Activated naive CD8-positive, alpha-beta T cell treated with anti-CD3 and anti-CD28 coated beads, Interleukin-2, amount 10 ng/mL, durations not matched to agents 7 days and 5 days (primary cell): ENCODE results near the gene MLF2. TPM values are rescaled to one million over a fixed set of nuclear protein-coding genes. Genes with fewer than 3 reads are reported as not detected.

Source experiments
- ATAC-seq: fragments of 150-1000 bp; cut with Tn5 transposase; one replicate; pipeline ENCODE4 v1.10.0; 2021; ENCODE audit warnings: low read depth, moderate library complexity
- POLR2A ChIA-PET: fragments of 350-600 bp; sonication (Branson Sonifier 250); formaldehyde crosslinking; loops from one replicate; lab custom pipeline; 2021; ENCODE audit warnings: antibody characterized with exemption; lab: Charles Lee
- DNase-seq: peaks from one replicate; pipeline ENCODE4 v3.0.0; 2021
- H3K27ac Mint-ChIP-seq: one replicate; pipeline ENCODE4 v1.8.0; 2022; ENCODE audit warnings: mild to moderate bottlenecking, mixed read lengths
- H3K27me3 Mint-ChIP-seq: one replicate; pipeline ENCODE4 v1.8.0; 2022; ENCODE audit warnings: mild to moderate bottlenecking, moderate library complexity, mixed read lengths
- H3K36me3 Mint-ChIP-seq: one replicate; pipeline ENCODE4 v1.8.0; 2021; ENCODE audit warnings: mild to moderate bottlenecking, mixed read lengths
- H3K4me1 Mint-ChIP-seq: one replicate; pipeline ENCODE4 v1.8.0; 2021; ENCODE audit warnings: mixed read lengths
- H3K4me3 Mint-ChIP-seq: one replicate; pipeline ENCODE4 v1.8.0; 2022; ENCODE audit warnings: mild to moderate bottlenecking, moderate library complexity, mixed read lengths
- H3K9me3 Mint-ChIP-seq: one replicate; pipeline ENCODE4 v1.8.0; 2021; ENCODE audit warnings: mixed read lengths
- total RNA-seq, 2 experiments: library from RNA; stranded (reverse); gene quantifications; one replicate each; pipeline ENCODE4 v1.2.3, GENCODE V29; 2021

The MLF2 gene
- total RNA-seq, 2 experiments from 2014 or later = 108 to 118 TPM

DNA sequence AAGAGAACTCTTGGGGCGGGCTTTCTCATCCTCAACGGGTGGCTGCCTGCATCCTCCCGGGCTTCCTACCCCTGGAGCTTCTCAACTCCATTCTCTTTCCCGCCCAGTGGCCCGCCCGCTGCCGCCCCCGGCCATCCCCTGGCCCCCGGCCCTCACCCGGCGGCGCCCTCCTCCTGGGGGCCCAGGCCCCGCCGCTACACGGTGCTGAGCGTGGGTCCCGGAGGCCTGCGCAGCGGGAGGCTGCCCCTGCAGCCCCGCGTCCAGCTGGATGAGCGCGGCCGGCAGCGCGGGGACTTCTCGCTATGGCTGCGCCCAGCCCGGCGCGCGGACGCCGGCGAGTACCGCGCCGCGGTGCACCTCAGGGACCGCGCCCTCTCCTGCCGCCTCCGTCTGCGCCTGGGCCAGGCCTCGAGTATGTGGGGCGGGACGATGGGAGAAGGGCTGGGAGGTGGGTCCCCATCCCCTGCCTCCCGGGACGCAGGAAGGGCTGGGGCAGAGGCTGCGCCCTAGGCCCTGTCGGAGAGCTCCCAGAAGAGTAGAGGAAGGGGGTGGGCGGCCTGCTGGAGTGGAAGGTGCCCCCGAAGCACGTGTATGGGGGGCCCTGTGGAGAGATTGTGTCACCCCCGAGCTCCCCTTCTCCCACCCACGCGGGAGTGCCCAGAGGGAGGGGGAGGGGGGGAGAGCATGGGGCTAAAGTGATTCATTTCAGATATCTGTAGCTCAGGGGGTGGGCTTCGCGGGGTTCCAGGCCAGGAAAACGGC is 20.8 kb upstream of the MLF2 start:
- Mint-ChIP-seq H3K4me1 (peaks cover 52% of the 10 kb centered on the region), H3K27me3 (peaks cover 6% of the 10 kb centered on the region), H3K9me3 (no peaks in the 10 kb centered on the region), H3K4me3 (peak overlapping the region; percentile 88), H3K27ac (peak overlapping the region; percentile 95), H3K36me3 (peaks cover 32% of the 10 kb centered on the region)
- POLR2A ChIA-PET = interaction anchor here (1.1 to 5.2 kb wide), 10 partner anchors 8 to 170 kb away, joined by 3 to 43 read pairs (median 6); partner anchors contain the start of genes CDCA3, COPS7A, MLF2 and PTMS
- peak; percentile 67 for DNase-seq
- peak; percentile 11 for ATAC-seq

DNA sequence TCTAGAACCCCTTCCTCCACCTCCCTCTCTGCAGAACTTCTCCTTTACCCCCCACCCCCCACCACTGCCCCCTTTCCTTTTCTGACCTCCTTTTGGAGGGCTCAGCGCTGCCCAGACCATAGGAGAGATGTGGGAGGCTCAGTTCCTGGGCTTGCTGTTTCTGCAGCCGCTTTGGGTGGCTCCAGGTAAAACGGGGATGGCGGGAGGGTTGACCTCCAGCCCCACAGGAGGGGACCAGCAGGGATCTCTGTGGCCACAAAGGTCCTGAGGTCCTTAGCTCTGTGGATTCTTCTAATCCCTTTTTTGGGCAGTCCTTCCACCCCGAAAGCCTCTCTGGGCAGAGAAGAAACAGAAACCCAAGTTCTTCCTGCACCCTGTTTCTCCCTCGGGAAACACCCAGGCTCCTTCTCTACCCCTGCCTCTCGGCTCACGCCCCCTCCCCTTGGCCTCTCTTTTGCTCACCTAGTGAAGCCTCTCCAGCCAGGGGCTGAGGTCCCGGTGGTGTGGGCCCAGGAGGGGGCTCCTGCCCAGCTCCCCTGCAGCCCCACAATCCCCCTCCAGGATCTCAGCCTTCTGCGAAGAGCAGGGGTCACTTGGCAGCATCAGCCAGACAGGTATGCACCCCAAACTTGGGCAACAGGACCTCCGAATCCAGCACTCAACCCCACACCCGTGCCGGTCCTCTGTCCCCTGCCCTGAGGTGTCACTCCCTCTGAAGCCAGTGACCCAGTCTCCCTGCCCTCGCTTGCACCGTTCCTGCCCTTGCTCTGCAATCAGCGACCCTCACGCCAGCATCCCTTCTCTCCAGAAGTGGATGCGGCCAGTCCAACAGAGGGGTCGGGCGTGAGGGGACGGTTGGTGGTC is 20.0 kb upstream of the MLF2 start:
- Mint-ChIP-seq H3K36me3 (peaks cover 26% of the 10 kb centered on the region), H3K27me3 (peaks cover 6% of the 10 kb centered on the region), H3K9me3 (no peaks in the 10 kb centered on the region), H3K4me1 (peaks cover 52% of the 10 kb centered on the region), H3K4me3 (peak overlapping the region; percentile 88), H3K27ac (peak overlapping the region; percentile 87)
- POLR2A ChIA-PET = interaction anchor here (0.6 to 5.2 kb wide), 7 partner anchors 7 to 183 kb away, joined by 3 to 43 read pairs (median 5); partner anchors contain the start of genes CDCA3, COPS7A, MLF2 and PTMS
- ATAC-seq (no peak), DNase-seq (no peak)

DNA sequence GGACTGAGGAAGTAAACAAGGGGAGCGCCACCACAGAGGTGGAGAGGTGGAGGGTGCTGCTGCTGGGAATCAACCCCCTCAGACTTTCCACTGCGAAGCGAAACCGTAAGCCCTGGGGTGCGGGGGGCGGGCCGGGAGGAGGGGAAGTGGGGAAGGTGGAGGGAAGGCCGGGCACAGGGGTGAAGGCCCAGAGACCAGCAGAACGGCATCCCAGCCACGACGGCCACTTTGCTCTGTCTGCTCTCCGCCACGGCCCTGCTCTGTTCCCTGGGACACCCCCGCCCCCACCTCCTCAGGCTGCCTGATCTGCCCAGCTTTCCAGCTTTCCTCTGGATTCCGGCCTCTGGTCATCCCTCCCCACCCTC is 19.4 kb upstream of the MLF2 start, which contains the start of gene LAG3:
Gene LAG3, plus strand, starts transcription at position 190 of the 365 bp plus-strand sequence. CDS start 333 bp downstream, outside the sequence.
- peak; percentile 59 for DNase-seq
- no peaks in the 10 kb centered on the region for H3K9me3 Mint-ChIP-seq
- POLR2A ChIA-PET = interaction anchor here (0.6 to 5.2 kb wide), 9 partner anchors 11 to 183 kb away, joined by 3 to 43 read pairs (median 7); partner anchors contain the start of genes CDCA3, COPS7A, MLF2 and USP5
- ATAC-seq = peak; percentile 35
- peaks cover 26% of the 10 kb centered on the region for H3K36me3 Mint-ChIP-seq
- peak within 1 kb of the TSS; percentile 98 for H3K27ac Mint-ChIP-seq
- peak within 1 kb of the TSS; percentile 88 for H3K4me3 Mint-ChIP-seq
- peaks cover 56% of the 10 kb centered on the region for H3K4me1 Mint-ChIP-seq
- H3K27me3 Mint-ChIP-seq = peaks cover 9% of the 10 kb centered on the region

DNA sequence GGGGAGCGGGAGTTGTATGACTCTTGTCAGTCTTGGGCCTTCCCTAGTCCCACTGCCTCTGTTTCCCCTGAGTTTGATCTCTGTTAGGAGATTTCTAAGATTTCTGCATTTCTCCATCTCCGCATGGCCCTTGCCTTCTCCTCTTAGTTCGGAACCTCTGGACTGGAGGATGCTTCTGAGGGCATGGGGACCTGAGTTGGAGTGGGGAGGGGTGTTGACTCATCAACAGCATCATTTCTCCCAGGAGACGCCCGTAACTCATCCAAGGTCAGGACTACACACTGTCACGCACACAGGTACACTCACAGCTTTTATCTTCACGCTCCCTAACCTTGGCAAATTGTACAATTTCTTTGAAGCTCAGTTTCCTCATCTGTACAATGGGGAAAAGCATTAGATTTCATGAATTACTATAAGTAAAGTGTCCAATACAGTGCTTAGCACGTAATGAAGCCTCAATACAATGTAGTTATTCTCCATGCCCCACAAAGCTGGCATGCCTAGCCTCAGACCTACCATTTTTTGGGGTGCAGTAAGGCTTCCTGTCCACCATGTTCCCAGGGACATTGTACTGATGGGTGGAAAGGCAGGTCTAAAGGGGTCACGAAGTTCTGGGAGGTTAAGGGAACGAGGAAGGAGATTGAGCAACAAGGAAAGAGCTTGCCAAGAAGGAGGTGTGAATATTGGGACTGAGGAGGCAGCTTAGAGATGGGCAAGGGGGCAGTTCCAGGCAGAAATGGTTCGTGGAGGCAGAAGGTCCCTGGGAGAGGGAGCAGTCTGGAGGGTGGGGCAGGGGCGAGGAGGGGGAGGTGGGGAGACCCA is 18.8 kb upstream of the MLF2 start:
- Mint-ChIP-seq H3K9me3 (no peaks in the 10 kb centered on the region), H3K27ac (peak overlapping the region; percentile 98), H3K4me3 (peak overlapping the region; percentile 88), H3K4me1 (peaks cover 56% of the 10 kb centered on the region), H3K27me3 (peaks cover 12% of the 10 kb centered on the region), H3K36me3 (peaks cover 24% of the 10 kb centered on the region)
- DNase-seq = no peak
- POLR2A ChIA-PET = interaction anchor here (0.6 to 2.2 kb wide), 7 partner anchors 10 to 163 kb away, joined by 3 to 9 read pairs (median 3); partner anchors contain the start of genes COPS7A, MLF2 and ZNF384
- ATAC-seq = no peak

DNA sequence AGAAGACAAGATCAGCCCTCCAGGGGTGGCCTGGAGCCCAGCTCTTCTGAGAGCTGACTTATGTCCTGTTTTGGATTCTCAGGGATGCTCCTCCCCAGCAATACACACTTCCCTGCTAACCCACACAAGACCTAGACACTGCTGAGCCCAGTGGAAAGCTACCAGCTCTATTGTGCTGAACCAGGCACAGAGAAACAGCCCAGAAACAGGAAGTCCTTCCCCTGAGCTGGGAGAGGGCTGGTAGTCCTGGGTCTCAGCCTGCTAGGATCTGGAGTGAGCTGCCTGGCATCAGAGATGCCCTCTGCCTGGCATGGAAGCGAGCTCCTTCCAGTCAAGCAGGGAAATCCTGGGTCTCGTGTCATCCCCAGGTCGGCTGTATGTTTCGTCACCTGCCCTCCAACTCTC is 18.2 kb upstream of the MLF2 start:
- DNase-seq (no peak), ATAC-seq (no peak)
- Mint-ChIP-seq H3K4me3 (peak overlapping the region; percentile 22), H3K36me3 (peaks cover 22% of the 10 kb centered on the region), H3K27ac (peak overlapping the region; percentile 98), H3K4me1 (peaks cover 51% of the 10 kb centered on the region), H3K9me3 (no peaks in the 10 kb centered on the region), H3K27me3 (peaks cover 12% of the 10 kb centered on the region)
- POLR2A ChIA-PET = interaction anchor here (0.6 to 2.2 kb wide), 5 partner anchors 19 to 157 kb away, joined by 3 to 9 read pairs (median 5); partner anchors contain the start of genes COPS7A, MLF2 and ZNF384

DNA sequence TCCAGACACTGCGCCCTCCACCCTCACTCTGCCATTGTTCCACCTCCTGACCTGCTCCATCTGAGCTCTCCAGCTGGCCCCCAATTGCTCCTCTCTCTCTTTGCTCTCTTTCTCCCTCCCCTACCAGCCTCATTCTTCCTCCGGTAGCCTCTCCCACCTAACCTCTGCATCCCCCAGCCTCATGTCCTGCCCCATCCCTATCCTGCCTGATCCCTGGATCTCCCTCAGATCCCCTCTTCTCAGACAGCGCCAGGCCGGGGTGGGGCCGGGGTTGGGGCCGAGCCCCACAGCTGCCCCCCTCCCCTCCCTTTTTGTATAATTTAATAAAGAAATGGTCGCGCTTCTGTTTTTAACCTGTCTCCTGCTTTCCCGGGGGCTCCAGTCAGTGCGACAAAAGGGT is 17.7 kb upstream of the MLF2 start:
- POLR2A ChIA-PET = interaction anchor here (1.0 to 2.2 kb wide), 3 partner anchors 18 to 81 kb away, joined by 5 to 9 read pairs (median 8); partner anchors contain the start of genes COPS7A, MLF2 and ZNF384
- H3K4me1 Mint-ChIP-seq = peaks cover 53% of the 10 kb centered on the region
- H3K9me3 Mint-ChIP-seq = no peaks in the 10 kb centered on the region
- H3K27me3 Mint-ChIP-seq = peaks cover 17% of the 10 kb centered on the region
- H3K36me3 Mint-ChIP-seq = peaks cover 20% of the 10 kb centered on the region
- DNase-seq (no peak), ATAC-seq (no peak)
- peak overlapping the region; percentile 68 for H3K27ac Mint-ChIP-seq
- peak overlapping the region; percentile 22 for H3K4me3 Mint-ChIP-seq

DNA sequence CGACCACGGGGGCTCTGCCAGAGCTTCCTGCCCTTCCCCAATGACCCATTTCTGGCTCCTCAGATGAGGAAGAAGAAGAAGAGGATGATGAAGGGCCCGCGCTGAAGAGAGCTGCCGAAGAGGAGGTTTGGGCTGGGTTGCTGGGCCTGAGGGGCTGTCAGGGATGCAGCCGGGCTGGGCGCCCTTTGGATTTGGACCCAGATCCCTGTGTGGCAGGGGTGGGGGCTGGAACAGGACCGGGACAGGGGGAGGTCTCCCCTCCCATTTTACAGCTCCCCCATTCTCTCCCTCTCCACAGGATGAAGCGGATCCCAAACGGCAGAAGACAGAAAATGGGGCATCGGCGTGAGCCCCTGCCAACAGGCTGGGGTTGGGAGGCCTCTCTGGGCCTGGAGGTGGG is 17.2 kb upstream of the MLF2 start:
- H3K27me3 Mint-ChIP-seq = peaks cover 22% of the 10 kb centered on the region
- H3K27ac Mint-ChIP-seq = no peak overlapping the region
- peaks cover 54% of the 10 kb centered on the region for H3K4me1 Mint-ChIP-seq
- no peaks in the 10 kb centered on the region for H3K9me3 Mint-ChIP-seq
- no peak overlapping the region for H3K4me3 Mint-ChIP-seq
- ATAC-seq (no peak), DNase-seq (no peak)
- POLR2A ChIA-PET = interaction anchor here (1.0 to 2.2 kb wide), 2 partner anchors 18 to 81 kb away, joined by 5 to 8 read pairs; partner anchors contain the start of genes MLF2 and ZNF384
- peaks cover 16% of the 10 kb centered on the region for H3K36me3 Mint-ChIP-seq

DNA sequence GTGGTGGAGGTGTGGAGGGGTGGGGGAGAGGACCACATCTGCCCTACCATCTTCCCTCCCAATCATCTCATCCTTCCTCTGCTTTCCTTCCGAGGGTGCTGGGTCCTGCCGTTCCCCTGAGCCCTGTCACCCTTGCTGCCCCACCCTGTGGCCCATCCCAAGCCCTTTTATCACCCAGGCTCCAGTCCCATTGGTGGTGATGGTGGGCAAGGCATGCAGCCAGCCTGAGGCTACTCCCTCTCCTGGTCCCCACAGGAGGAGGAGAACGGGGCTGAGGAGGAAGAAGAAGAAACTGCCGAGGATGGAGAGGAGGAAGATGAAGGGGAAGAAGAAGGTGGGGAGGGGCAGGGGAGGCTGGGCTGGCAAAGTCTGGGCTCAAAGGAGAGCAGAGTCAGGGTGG is 16.7 kb upstream of the MLF2 start:
- no peak for DNase-seq
- H3K27ac Mint-ChIP-seq = peak overlapping the region; percentile 12
- H3K36me3 Mint-ChIP-seq = peaks cover 12% of the 10 kb centered on the region
- no peak for ATAC-seq
- peaks cover 25% of the 10 kb centered on the region for H3K27me3 Mint-ChIP-seq
- peaks cover 51% of the 10 kb centered on the region for H3K4me1 Mint-ChIP-seq
- POLR2A ChIA-PET = no interaction called here
- no peak overlapping the region for H3K4me3 Mint-ChIP-seq
- no peaks in the 10 kb centered on the region for H3K9me3 Mint-ChIP-seq

DNA sequence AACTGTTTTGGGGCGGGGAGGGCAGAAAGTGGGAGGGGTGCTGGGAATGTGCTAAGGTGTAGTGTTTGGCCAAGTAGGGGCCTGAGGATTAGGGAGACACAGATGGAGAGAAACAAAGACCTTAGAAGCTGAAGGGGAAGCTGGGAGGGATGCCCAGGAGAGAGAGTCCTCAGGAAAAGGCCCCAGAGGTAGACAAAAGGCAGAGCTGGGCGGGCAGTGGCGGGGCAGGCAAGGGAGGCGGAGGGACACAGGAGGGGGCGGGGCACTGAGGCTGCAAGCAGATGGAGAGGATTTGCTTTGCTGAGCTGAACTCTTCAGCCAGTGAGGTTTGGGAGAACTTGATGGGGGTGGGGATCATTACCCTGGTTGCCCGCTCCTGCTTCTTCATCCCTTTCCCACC is 16.0 kb upstream of the MLF2 start:
- no peak overlapping the region for H3K27ac Mint-ChIP-seq

DNA sequence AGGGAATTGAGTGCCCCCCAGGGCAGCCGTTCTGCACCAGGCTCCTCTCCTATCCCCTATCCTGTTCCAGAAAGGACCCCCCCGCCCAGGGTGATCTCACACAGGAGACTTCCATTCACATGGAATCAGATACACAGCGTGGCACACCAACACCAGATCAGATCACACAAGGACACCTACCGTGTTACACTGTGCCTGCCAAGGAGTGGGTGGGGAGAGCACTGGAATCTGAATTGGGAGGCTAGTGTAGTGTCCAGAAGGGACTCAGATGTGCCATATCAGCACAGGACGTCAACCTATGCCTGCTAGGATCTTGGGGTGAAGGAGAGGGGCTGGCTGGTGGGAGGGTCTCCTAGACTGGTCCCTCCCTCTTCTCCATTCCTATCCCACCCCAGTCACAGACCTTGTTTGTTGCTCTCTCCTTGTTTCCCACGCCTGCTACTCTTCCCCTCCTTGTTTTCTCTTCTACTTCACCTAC is 15.5 kb upstream of the MLF2 start:
- Mint-ChIP-seq H3K27me3 (peaks cover 35% of the 10 kb centered on the region), H3K9me3 (no peaks in the 10 kb centered on the region), H3K36me3 (peaks cover 9% of the 10 kb centered on the region), H3K4me1 (peaks cover 54% of the 10 kb centered on the region), H3K27ac (no peak overlapping the region), H3K4me3 (peak overlapping the region; percentile 16)
- DNase-seq (no peak), ATAC-seq (no peak)
- POLR2A ChIA-PET = interaction anchor here (3.3 kb wide), 1 partner anchor 15 kb away, joined by 32 read pairs; the partner anchor contains the start of gene MLF2

More for the DNA sequence above, 16.0 kb upstream of the MLF2 start:
- peaks cover 9% of the 10 kb centered on the region for H3K36me3 Mint-ChIP-seq
- H3K9me3 Mint-ChIP-seq = no peaks in the 10 kb centered on the region
- ATAC-seq (no peak), DNase-seq (no peak)
- peaks cover 31% of the 10 kb centered on the region for H3K27me3 Mint-ChIP-seq
- peaks cover 53% of the 10 kb centered on the region for H3K4me1 Mint-ChIP-seq
- H3K4me3 Mint-ChIP-seq = peak overlapping the region; percentile 16
- POLR2A ChIA-PET = no interaction called here

DNA sequence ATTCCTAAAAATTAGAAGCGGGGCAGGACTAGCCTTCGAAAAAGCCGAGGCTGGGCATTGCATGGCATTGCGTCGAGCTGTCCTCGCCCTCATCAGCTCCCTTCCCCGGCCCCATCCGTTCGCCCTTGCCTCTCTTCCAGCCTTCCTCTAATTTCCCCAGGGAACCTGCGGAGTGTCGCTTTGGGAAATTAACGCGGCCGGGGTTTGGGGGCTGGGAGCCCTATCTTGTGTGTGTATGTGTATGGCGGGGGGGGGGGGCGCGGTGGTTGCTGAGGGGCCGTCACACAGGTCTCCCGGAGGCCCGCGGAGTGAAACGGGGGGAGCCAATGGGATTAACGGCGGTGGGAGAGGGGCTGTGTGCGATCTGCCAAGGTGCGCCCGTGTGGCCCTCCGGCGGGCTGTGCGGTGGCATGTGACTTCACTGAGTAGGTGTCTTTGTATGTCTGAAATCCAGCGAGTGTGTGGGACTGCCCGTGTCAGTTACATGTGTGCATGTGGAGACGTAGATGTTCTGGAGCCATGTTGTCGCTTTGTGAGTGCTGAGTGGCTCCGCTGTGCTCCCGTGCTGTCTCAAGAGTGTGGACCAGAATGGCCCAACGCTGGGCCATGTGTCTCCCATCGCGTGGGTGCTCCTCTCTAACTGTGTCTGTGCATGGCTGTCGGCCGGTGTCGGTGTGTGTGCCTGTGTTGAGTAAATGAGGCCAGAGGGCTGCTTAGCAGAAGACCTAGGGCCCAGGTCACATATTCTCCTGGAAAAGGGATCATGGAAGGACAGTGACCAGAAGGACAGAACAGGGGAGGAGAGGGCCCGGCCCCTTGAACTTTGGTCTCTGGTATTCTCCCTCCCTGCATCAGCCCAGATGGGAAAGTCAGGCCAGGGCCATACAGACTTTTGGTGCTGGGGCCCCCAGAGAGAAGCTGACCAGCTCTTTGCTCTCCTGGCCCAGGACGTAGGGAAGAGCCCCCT is 14.7 kb upstream of the MLF2 start:
- Mint-ChIP-seq H3K4me3 (peak overlapping the region; percentile 94), H3K27ac (peak overlapping the region; percentile 64), H3K4me1 (peaks cover 48% of the 10 kb centered on the region), H3K9me3 (no peaks in the 10 kb centered on the region), H3K27me3 (peaks cover 42% of the 10 kb centered on the region), H3K36me3 (peaks cover 7% of the 10 kb centered on the region)
- DNase-seq (no peak), ATAC-seq (no peak)
- POLR2A ChIA-PET = interaction anchor here (1.0 to 3.3 kb wide), 7 partner anchors 8 to 84 kb away, joined by 3 to 32 read pairs (median 7); partner anchors contain the start of genes CDCA3, COPS7A, MLF2 and USP5
